ENCODE measurements around the gene KCTD16. TPM values are rescaled to one million over a fixed set of nuclear protein-coding genes. Genes with fewer than 3 reads are reported as not detected.

Gene KCTD16
- polyA plus RNA-seq, 1 of the 3 experiments (the other 2 are of a cell fraction): 0.03 TPM

GRCh38 chr5:144418719-144419118, 248.0 kb downstream of the KCTD16 start:
- CTCF ChIA-PET: no interaction called here
- WGBS (ENCODE audit: low lambda C conversion rate): 43% methylated on average over 3 of the region's 3 CpGs
- no peak overlapping the region for H3K27ac ChIP-seq (ENCODE audit: low read depth in 2 of 2, low read length in 1 of 2)

DNA sequence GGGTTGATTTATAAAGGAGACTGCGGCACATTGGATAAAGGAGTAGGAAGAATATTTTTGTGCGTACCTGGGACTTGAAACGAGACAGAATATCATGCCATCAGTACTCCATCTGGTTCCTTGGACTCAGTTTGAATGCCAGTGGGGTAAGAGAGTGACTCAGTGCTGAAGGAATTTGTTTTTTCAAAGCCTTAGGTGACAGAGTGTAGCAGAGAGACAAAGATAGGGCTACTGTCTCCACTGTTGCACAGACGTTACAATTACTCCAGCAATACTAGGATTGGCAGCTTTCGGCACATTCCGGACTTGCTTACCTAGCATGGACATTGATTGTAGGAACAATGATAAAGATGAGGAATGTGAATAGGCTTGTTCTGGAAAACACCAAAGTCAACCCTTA, 250.7 kb downstream of the KCTD16 start:
- TF ChIP-seq, protein P1, sequence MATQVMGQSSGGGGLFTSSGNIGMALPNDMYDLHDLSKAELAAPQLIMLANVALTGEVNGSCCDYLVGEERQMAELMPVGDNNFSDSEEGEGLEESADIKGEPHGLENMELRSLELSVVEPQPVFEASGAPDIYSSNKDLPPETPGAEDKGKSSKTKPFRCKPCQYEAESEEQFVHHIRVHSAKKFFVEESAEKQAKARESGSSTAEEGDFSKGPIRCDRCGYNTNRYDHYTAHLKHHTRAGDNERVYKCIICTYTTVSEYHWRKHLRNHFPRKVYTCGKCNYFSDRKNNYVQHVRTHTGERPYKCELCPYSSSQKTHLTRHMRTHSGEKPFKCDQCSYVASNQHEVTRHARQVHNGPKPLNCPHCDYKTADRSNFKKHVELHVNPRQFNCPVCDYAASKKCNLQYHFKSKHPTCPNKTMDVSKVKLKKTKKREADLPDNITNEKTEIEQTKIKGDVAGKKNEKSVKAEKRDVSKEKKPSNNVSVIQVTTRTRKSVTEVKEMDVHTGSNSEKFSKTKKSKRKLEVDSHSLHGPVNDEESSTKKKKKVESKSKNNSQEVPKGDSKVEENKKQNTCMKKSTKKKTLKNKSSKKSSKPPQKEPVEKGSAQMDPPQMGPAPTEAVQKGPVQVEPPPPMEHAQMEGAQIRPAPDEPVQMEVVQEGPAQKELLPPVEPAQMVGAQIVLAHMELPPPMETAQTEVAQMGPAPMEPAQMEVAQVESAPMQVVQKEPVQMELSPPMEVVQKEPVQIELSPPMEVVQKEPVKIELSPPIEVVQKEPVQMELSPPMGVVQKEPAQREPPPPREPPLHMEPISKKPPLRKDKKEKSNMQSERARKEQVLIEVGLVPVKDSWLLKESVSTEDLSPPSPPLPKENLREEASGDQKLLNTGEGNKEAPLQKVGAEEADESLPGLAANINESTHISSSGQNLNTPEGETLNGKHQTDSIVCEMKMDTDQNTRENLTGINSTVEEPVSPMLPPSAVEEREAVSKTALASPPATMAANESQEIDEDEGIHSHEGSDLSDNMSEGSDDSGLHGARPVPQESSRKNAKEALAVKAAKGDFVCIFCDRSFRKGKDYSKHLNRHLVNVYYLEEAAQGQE (IDR thresholded peaks at IDR 0.05; ENCODE audit: low read depth, low read length): no peak
- no peak for TF ChIP-seq NFIC (IDR thresholded peaks at IDR 0.05; ENCODE audit: borderline replicate concordance)
- no peak for TF ChIP-seq CTCF (IDR thresholded peaks at IDR 0.05)
- TF ChIP-seq CHD2 (IDR thresholded peaks at IDR 0.05; ENCODE audit: low read length, partially characterized antibody): no peak
- no peak for TF ChIP-seq RAD21 (IDR thresholded peaks at IDR 0.05; ENCODE audit: low read length)
- no peak for TF ChIP-seq EP300 (IDR thresholded peaks at IDR 0.05; ENCODE audit: borderline replicate concordance in 1 of 2, low read depth in 1 of 2, low read length in 1 of 2)
- TF ChIP-seq FOXM1 (IDR thresholded peaks at IDR 0.05; ENCODE audit: low read depth): no peak
- Histone ChIP-seq H2AFZ (ENCODE audit: low read depth) (no peak overlapping the region), H3K27me3 (ENCODE audit: insufficient read depth) (no peaks in the 10 kb centered on the region), H3K36me3 (replicated peaks in 1 of 2; ENCODE audit: control insufficient read depth in 1 of 2, insufficient read depth in 2 of 2, low read length in 1 of 2) (no peaks in the 10 kb centered on the region), H3K79me2 (ENCODE audit: insufficient read depth) (no peaks in the 10 kb centered on the region), H3K9me2 (no peaks in the 10 kb centered on the region), H3K4me1 (ENCODE audit: control insufficient read depth in 1 of 2, insufficient read depth in 2 of 2, low read depth in 1 of 2, low read length in 1 of 2) (peaks cover 0 to 3% of the 10 kb centered on the region in 2 experiments; a peak in 2 of 4 replicates), H3K27ac (ENCODE audit: low read depth in 2 of 2, low read length in 1 of 2) (no peak overlapping the region), H3K4me2 (no peak overlapping the region), H3F3A (replicated peaks; ENCODE audit: insufficient read depth) (no peaks in the 10 kb centered on the region), H3K4me3 (ENCODE audit: low read depth in 2 of 2, low read length in 1 of 2) (no peak overlapping the region), H3K9ac (no peak overlapping the region), H3K9me3 (no peaks in the 10 kb centered on the region), H4K20me1 (ENCODE audit: insufficient read depth) (no peaks in the 10 kb centered on the region)
- no peak for DNase-seq
- ChIA-PET POLR2A (no interaction called here), CTCF (no interaction called here)
- 55% methylated on average over 6 of the region's 6 CpGs for WGBS (ENCODE audit: low lambda C conversion rate)

More at GRCh38 chr5:144418719-144419118, 248.0 kb downstream of the KCTD16 start:
- POLR2A ChIA-PET: no interaction called here
- H3K36me3 ChIP-seq (replicated peaks in 1 of 2; ENCODE audit: control insufficient read depth in 1 of 2, insufficient read depth in 2 of 2, low read length in 1 of 2): no peaks in the 10 kb centered on the region
- H3F3A ChIP-seq (replicated peaks; ENCODE audit: insufficient read depth): no peaks in the 10 kb centered on the region
- TF ChIP-seq RCOR1 (IDR thresholded peaks at IDR 0.05; ENCODE audit: low read length): no peak
- TF ChIP-seq, protein P2, sequence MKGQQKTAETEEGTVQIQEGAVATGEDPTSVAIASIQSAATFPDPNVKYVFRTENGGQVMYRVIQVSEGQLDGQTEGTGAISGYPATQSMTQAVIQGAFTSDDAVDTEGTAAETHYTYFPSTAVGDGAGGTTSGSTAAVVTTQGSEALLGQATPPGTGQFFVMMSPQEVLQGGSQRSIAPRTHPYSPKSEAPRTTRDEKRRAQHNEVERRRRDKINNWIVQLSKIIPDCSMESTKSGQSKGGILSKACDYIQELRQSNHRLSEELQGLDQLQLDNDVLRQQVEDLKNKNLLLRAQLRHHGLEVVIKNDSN (IDR thresholded peaks at IDR 0.05; ENCODE audit: borderline replicate concordance, low read depth): no peak
- no peak for TF ChIP-seq GABPA (IDR thresholded peaks at IDR 0.05; ENCODE audit: low read depth)
- no peaks in the 10 kb centered on the region for H4K20me1 ChIP-seq (ENCODE audit: insufficient read depth)
- H3K9ac ChIP-seq: no peak overlapping the region
- no peak overlapping the region for H2AFZ ChIP-seq (ENCODE audit: low read depth)
- H3K4me3 ChIP-seq (ENCODE audit: low read depth in 2 of 2, low read length in 1 of 2): no peak overlapping the region
- no peaks in the 10 kb centered on the region for H3K9me2 ChIP-seq
- no peaks in the 10 kb centered on the region for H3K79me2 ChIP-seq (ENCODE audit: insufficient read depth)
- H3K4me1 ChIP-seq (ENCODE audit: control insufficient read depth in 1 of 2, insufficient read depth in 2 of 2, low read depth in 1 of 2, low read length in 1 of 2): peaks cover 0 to 3% of the 10 kb centered on the region in 2 experiments; a peak in 2 of 4 replicates
- H3K27me3 ChIP-seq (ENCODE audit: insufficient read depth): no peaks in the 10 kb centered on the region
- DNase-seq: no peak
- no peaks in the 10 kb centered on the region for H3K9me3 ChIP-seq
- no peak overlapping the region for H3K4me2 ChIP-seq

Data from SK-N-SH (cell line).